Stimulated activated CD4-positive, alpha-beta T cell treated with anti-CD3 and anti-CD28 coated beads, Interleukin-1b, Interleukin-23, amount 100 ng/mL, for 24 hours (primary cell): ENCODE results near the gene MRPL28.
A peak's percentile ranks its signal among the peaks of the same experiment; 100 is the strongest.
"Not testable (repeated sequence)": the region's sequence is repeated elsewhere in the genome, so short reads cannot be mapped to it uniquely, and the experiment has no call there.

ENCODE experiments used
- DNase-seq, 4 experiments: peaks; one replicate each; pipeline ENCODE4 v3.0.0-alpha.2; 2020; ENCODE audit warnings: low read depth in 4 of 4, low spot score in 1 of 4

The MRPL28 gene

DNA sequence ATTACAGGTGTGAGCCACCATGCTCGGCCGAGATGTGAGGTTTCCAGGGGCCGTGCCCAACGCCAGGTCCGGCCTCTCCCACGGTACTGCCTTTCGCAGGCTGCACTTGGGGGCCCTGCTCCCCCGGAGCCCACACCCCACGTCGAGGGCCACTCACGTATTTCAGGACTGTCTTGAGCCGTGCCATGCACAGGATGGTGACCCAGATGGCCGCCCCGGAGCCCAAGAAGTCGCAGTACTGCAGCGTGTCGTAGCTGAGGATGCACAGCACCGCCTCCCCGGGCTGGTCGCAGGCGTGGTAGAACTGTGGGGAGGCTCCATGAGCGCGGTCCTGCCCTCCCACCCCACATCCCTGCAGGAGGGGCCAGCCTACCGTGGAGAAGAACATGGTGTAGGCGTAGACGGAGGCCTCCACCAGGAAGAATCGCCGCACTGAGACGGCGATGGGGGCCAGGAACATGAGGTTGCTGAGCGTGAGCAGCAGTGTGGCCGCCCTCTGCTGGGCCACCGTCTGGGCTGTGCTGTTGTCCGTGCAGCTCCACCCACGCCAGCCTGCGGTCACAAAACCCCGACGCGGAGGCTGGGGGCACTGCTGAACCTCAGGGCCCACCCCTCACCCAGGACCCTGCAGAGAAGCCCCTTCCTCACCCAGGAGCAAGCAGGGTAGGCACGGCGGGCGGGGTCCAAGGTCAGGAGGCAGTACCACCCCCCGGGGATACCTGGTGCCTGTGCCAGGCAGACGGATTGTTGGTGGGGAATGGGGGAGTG is 3.7 kb upstream of the MRPL28 start:
- DNase-seq = no peak

DNA sequence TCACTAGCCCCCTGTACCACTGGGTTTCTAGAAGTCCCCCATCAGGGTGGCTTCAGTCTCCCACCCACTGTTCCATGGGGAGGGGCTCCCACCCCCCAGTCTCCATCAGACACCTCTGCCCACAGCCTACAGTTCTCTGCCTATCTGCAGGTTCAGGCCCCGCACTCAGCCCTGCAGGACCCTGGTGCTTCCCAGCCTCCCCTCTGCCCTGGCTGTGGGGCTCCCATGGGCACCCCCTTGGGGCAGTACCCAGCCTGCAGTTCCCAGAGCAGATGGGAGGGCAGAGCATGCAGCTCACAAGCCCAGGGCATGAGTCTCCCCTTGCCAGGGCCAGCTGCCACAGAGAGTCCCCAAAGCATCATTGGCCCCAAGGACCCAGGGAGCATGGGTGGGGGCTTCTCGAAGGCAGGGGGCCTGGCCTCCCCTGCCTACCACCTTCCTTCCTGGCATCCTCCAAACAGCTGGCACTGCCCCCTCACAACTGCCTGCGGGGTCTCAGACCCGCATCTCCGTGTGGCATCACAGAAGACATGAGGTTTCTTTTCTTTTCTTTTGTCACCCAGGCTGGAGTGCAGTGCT is 2.8 kb upstream of the MRPL28 start:
- DNase-seq = no peak

DNA sequence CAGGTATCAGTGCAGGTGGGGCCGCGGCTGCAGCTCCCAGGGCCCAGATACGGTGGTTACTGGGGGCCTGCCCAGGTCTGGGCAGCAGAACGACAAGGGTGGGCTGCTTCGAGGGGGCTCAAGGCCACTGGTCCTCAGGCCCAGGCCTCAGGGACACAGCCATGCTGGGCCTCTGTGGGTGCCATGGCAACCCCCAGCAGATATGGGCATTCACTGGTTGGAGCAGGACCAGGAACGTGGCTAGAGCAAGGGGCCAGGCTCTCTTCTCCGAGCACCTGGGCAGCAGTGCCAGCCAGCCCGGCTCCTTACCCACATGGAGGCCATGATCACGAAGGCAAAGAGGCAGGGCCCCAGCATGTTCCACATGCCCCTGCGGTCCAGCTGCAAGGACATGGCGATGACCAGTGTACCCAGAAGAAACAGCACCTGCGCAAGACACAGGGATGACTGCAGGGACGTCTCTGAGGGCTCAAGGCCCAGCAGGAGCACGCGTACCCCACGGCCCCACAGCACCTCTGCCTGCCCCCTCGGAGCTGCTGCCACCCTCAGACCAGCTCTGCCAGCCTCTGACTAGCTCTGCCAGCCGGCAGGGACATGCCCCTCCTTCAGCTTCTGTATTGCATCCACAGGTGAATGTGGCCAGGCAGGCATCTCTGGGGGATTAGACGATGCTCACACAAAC is 2.1 kb upstream of the MRPL28 start:
- no peak for DNase-seq

DNA sequence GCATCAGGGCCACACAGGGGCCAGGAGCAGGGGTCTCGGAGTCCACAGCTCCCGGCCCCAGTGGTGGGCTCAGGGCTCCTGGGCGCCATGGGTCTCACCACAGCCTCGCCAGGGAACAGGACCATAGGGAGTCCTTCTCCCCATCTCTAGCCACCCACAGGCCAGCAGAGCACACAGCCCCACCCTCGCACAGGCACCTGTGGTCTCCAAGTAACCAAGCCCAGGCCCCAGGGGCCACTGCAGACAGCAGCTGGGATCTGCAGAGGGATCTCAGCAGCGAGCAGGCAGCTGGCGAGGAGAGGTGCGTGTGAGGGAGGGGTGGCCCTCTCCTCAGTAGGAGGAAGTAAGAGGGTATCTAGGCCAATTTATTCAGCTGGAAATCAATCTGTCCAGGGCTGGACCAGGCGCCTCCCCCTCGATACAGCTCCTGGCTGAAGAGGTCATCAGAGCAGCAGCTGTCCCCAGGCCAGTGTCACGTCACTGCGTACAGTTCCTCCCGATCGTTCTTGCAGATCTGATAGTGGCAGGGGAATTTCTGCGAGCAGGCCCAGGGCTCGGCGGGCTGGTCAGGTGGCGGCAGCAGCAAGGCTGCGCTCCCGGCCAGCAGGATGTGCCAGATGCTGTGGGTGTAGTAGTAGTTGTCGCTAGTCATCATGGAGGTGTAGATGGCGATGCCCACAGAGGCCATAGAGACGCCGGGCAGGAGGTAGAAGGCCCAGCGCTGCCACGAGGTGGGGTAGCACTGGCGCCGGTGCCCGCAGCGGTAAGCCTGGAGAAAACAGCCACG is 1.4 kb upstream of the MRPL28 start:
- no peak for DNase-seq

DNA sequence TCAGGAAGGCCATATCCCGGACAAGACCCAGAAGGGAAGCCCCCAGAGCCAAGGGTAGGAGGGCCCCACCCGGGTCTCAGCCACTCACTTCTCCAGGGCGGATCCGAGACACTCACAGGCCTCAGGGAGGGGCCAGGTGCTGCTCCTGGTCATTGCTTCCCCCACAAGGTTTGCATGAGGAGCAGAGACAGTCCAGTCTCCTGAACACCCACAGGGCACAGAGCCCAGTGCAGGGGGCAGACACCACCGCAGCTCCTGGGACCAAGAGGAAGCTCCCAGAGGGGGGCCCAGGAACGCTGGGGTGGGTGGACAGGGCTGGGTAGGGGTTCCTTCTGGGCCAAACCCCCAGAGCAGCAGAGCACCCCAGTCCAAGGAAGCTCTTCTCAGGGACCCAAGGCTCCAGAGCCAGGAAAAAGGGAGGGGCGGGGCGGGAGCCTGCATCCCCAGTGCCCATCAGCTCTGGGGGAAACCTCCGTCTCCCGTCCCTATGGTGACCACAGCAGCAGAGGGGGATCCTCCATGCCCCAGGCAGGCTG is 709 bp upstream of the MRPL28 start:
- no peak for DNase-seq

DNA sequence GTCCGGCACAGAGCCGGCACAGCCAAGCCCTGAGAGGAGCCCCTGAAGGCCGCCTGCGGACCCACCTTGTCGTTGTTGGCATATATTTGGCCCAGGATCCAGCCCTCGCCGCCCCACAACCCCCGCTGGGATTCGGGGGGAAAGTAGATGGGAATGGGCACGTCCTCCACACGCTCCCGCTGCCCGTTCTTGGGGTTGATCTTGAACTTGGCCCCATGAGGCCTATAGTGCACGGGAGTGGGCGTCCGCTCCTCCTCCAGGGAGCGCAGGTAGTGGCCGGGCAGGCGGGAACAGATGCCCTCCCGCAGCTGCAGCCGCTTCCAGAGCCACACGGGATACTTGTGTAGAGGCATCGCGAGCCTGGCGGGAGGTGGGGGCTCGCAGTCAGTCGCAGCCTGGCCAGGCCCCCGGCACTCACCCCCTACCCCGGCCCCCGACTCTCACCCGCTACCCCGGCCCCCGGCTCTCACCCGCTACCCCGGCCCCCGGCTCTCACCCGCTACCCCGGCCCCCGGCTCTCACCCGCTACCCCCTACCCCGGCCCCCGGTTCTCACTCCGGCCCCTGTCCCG is 387 bp downstream of the MRPL28 start:
- no peak for DNase-seq

DNA sequence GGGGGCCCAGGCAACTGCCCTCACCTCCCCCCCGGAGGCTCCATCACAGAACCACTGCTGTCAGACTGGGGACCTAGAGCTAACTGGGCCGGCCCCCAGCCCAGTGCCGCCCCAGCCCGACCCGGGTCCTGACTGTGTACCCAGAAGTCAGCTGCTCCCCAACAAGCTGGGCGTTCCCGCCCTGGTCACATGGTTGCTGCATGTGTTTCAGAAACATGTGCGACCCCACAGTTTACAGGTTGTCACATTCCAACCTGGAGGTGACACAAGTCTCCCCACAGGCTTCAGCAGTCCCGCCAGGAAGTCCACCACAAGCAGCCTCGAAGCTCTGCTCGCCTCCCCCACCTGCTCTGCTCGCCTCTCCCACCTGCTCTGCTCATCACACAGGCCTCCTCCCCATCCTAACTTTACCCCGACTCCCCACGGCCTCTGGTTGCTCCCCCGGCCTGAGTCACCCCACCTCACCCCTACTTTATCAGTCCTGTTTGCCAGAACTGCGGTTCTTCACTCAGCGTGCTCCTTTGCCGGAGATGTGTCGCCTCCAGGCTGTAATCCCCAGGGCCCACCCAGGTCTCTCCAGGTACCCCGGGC is 968 bp downstream of the MRPL28 start:
- no peak for DNase-seq

DNA sequence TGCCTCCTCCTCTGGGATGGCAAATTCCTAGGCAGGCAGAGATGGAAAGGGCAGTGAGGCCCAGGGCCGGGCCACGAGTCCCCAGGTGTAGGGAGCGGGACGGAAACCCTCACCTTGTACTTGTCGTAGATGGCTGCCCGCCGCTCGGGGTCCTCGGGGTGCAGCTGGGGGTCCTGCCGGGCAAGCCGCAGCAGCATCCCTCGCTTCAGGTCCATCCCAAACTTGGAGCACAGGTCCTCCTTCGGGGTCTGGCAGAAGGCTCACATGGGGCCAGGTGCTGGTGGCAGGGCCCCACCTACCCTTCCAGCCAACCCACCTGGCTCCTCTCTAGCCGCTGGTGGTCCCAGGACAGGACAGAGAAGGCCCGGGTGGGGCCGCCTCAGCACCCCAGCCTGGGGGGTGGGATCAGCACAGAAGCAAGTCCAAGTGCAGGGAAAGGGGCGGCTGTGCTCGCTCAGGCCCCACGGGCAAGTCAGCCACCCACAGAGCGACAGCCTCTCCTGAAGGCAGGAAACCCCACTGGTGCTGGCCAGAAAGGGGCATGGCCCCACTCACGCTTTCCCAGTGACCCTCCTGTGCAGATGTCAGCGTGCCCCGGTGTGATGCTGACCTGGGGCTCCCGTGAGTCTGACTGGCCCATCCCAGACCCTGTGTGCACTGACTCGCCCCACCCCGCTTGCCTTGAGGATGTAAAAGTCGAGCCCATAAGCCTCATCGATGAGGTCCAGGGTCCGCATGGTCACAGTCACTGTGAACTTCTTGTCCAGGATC is 1.8 kb downstream of the MRPL28 start:
- DNase-seq = no peak

DNA sequence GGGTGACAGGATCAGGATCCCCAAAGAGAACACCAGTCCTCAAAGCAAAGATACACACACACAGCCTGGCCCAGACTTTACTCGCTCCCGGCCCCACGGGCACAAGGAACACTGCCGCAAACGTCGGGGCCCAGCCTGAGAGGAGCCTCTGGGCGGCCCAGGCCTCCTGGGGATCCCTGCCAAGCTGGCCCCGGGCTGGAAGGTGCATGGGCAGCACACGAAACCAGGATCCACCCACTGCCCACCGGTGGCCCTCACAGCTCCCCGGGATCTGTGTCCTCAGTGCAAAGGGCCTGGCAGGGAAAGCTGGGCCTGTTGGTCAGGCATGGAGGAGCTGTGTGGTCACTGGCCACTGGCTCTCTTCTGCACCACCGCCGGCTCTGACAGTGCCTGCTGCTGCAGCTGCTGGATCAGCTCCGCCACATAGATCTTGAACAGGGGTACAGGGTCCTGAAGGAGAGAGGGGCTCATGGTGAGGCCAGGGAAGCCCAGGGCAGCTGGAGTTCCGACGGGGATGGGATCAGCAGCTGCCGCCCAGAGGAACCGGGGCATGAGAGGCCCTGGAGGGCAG is 2.9 kb downstream of the MRPL28 start:
- DNase-seq = no peak

DNA sequence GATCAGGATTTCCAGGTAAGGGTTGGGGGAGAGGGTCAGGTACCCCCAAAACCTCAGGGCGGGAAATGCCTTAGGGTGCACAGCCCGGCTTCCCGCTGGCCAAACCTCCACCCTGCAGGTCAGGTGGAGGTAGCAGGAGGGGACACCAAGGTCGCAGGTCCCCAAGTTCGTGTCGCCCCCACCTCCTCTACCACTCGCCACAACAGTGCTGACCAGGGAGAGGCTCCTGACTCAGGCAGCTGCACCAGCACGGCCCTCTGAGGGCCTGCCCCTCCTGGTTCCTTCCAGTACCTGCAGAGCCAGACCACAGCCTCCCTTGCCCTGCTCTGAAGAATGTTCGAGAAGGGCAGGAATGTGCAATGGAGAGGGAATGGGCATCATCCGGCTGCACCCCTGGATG is 3.9 kb downstream of the MRPL28 start:
- no peak for DNase-seq

DNA sequence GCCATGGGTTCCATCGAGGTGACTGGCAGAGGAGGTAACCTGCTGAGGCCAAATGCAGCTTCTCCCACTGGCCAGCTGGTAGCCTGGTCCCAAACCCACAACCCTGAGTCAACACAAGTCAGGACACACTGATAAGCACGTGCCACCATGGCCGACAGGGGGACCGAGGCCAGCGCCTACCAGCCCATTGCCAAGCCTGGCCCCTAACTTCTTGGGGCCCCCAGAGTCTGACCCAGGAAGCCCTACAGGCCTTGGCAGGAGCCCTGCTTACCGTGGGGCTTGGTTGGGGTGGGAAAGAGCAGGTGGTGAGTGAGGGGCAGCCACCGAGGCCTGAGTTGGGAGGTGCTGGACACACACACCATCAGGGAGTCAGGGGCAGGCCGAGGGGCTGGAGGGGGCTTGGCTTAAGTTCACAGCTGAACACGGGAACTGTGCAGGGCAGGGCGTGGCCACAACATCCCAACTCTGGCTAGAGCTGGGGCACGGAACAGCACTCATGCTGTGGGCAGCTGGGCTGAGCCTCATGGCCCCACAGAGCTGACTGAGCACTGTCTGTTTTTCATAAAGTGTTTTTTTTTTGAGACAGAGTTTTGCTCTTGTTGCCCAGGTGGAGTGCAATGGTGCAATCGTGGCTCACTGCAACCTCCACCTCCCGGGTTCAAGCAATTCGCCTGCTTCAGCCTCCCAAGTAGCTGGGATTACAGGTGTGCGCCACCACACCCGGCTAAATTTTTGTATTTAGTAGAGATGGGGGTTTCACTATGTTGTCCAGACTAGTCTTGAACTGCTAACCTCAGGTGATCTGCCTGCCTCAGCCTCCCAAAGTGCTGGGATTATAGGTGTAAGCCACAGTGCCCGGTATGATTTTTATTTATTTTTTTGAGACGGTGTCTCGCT is 5.5 kb downstream of the MRPL28 start:
- DNase-seq = no peak

DNA sequence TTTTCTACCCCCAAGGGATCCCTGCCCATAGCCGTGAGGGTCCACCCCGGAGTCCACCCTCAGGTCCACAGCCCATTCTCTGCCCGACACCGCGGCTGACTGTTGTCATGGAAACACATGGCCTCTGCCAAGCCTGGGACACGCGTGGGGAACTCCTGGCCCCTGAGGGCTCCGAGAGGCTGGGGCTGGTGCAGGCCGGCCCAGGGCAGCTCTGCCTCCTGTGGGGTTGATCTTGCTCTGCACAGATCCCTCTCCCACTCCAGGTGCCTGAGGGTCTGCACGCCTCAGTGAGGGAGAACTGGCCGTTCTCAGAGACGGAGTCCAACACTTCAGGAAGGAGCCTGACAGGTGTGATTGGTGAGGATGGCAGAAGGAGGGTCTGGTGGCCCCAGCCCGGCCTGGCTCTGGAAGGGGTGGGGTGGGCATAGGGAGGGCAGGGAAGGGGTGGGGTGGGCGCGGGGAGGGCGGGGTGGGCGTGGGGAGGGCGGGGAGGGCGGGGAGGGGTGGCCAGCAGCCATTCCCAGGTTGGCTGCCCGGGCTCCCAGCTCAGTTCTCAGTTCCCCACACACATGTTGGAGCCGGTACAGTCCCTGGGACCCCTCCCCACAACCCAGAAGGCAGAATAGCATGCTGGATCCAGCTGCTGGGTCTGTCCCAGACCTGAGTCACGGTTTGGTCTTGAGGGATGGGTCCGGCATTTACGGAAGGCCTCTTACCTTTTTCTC is 6.4 kb downstream of the MRPL28 start:
- DNase-seq = no peak

DNA sequence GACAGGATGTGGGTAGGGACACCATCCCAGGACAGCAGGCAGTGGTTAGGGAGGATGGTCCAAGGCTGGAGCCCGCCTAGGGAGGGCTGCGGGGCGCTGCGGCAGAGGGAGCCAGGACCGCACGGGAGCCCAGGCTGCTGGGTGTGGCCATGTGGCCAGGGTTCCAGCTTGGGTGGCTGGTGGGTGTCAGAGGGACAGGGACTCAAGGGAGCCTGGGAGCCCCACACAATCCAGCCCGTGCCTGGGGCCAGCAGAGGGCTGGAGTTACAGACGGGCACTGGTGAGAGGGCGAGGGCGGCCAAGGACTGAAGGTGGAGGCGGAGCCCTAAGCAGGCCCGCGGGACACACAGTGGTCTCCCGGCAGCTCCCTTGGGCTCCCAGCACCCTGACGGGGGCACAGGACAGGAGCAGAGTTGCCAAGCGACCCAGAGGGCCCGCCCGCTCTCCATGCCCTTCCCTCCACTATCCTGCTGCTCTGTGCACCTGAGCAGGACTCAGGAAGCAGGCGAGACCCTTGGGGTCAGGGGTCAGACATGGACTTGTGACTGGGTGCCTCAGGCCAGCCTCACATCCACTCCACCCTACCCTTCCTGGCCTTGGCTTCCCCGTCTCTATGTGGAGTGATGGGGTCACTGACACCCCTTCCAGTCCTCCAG is 7.1 kb downstream of the MRPL28 start:
- no peak for DNase-seq

DNA sequence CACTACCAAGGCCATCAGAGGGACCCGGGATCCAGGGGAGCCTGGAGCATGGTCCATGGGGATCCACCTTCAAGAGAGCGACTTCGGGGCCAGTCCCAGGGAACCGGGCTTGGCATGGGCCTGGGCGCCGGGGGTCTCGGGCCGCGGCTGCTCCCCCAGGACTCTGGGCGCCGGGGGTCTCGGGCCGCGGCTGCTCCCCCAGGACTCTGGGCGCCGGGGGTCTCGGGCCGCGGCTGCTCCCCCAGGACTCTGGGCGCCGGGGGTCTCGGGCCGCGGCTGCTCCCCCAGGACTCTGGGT is 7.7 kb downstream of the MRPL28 start:
- not testable (repeated sequence) for DNase-seq

DNA sequence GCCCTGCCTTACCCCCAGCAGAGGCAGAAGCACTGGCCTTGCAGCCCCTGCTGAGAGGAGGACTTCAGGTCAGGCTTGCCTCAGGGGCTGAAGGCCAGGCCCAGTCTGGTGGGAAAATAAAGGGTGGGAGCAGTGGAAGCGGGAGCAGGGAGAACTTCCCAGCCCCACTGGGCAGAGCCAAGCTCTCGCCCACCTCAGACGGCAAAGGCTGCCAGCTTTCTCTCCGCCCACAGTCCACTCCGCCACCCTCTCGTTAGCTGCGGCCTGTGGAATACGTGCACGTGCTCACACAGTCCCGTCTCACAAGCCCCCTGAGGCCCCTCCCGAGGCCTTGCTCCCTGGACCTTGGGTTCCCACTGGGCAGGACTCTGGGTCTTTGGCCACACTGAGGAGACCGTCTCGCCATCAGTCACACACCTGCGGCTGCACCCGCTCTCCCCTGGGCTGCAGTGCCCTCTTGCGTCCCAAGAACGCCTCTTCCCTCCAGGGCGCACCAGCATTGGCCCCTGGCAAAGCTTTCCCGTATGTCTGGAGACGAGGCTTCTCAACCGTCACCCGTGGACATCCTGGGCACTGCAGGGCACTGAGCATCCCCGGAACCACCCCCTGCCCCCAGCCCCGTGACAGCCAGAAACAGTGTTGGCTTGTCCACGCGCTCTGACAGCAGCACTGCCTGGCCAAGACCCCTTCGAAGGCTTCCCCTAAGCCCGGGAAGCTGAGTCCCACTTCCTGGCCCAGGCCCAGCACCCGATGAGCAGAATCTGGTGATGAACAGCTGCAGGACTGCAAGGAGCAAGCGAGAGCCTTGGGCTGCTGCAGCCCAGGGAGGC is 8.3 kb downstream of the MRPL28 start:
- peak; percentile 39 to 60 (median 50) for DNase-seq

DNA sequence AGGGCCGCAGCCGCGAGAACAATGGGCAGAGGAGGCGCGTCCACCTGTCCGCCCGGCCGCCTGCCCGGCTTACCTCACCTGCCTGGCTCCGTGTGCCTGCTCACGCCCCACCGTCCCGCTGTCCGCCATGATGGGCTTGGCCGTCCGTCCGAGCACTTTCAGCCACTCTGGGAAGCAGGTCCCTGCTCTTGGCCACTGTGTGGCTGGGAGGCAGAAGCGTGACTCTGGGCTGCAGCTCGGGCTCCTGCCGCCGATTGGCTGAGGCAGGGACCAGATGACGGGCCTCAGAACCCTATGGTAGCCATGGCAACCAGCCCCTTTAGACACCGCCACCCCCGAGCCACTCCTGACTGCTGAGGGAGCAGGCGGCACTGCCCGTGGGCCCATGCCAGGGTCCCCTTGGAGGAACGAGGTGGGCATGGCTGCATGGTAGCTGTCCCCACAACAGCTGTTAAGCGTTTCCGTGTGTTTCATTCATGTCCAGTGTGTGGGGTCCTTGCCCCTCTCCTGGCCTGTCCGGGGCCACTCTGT is 8.9 kb downstream of the MRPL28 start:
- no peak for DNase-seq
